Panc1 (cell line): ENCODE data around the gene CIAO3. TPM values are rescaled to one million over a fixed set of nuclear protein-coding genes. Genes with fewer than 3 reads are reported as not detected.
A peak's percentile ranks its signal among the peaks of the same experiment; 100 is the strongest.

ENCODE experiments used
- ATAC-seq: fragments of 200-7000 bp; cut with Tn5 transposase; 2 replicates; pipeline ENCODE4 v1.9.1; 2020; ENCODE audit warnings: mild to moderate bottlenecking, moderate library complexity
- BruUV-seq: library from RNA; stranded (reverse); fragments of 400-500 nt; replicated peaks from 2 replicates; lab custom pipeline; 2021; lab: Mats Ljungman, UMichigan
- CTCF ChIA-PET: fragments of 300-600 bp; sonication (Branson Sonifier 250); formaldehyde crosslinking; loops from one replicate; lab custom pipeline; 2022; ENCODE audit warnings: antibody characterized with exemption; lab: Charles Lee
- POLR2A ChIA-PET: fragments of 300-600 bp; sonication (Branson Sonifier 250); formaldehyde crosslinking; loops from one replicate; lab custom pipeline; 2022; ENCODE audit warnings: antibody characterized with exemption; lab: Charles Lee
- DNase-seq: peaks from one replicate; pipeline ENCODE4 v3.0.0-alpha.2; 2010; ENCODE audit warnings: low read depth, low spot score
- H3K27ac ChIP-seq: 2 replicates; pipeline ENCODE4 v1.5.1; 2011; ENCODE audit warnings: mild to moderate bottlenecking, low read length, inconsistent platforms
- H3K27me3 ChIP-seq: fragments of 200-500 bp; sonication (Bioruptor generic); 2 replicates; pipeline ENCODE4 v1.6.0; 2014; ENCODE audit warnings: low read length, inconsistent platforms; ENCODE audit not compliant: control insufficient read depth, insufficient read depth
- H3K36me3 ChIP-seq: fragments of 200-500 bp; sonication (Bioruptor generic); 2 replicates; pipeline ENCODE4 v1.5.1; 2014; ENCODE audit warnings: inconsistent platforms, mild to moderate bottlenecking, low read length, moderate library complexity; ENCODE audit not compliant: control insufficient read depth, insufficient read depth
- H3K4me1 ChIP-seq: 2 replicates; pipeline ENCODE4 v1.5.1; 2011; ENCODE audit warnings: inconsistent platforms, mild to moderate bottlenecking, low read length, moderate library complexity; ENCODE audit not compliant: control insufficient read depth, insufficient read depth
- H3K4me3 ChIP-seq, 2 experiments: 2 replicates each; pipeline ENCODE4 v1.5.1; 2011 to 2012; ENCODE audit warnings: low read depth in 2 of 2, low read length in 2 of 2, mild to moderate bottlenecking in 2 of 2, inconsistent platforms in 1 of 2, moderate library complexity in 1 of 2
- H3K9me3 ChIP-seq: fragments of 200-500 bp; sonication (Bioruptor generic); 2 replicates; pipeline ENCODE4 v1.5.1; 2014; ENCODE audit warnings: low read depth, mild to moderate bottlenecking, inconsistent platforms, low read length, moderate library complexity; ENCODE audit not compliant: control insufficient read depth, insufficient read depth
- CTCF ChIP-seq: fragments of 450-650 bp; IDR thresholded peaks from 2 replicates; pipeline ENCODE4 v1.5.1; 2017; ENCODE audit warnings: mild to moderate bottlenecking
- POLR2AphosphoS5 ChIP-seq: IDR thresholded peaks from 2 replicates; pipeline ENCODE4 v1.6.1; 2012; ENCODE audit warnings: mild to moderate bottlenecking, low read depth, low read length, moderate library complexity
- REST ChIP-seq, 2 experiments: IDR thresholded peaks; 2 replicates each; pipeline ENCODE4 v1.6.1; 2011 to 2012; ENCODE audit warnings: low read depth in 2 of 2, control low read depth in 1 of 2, low read length in 1 of 2, mild to moderate bottlenecking in 1 of 2, moderate library complexity in 1 of 2; ENCODE audit not compliant: insufficient read depth in 1 of 2
- SIN3A ChIP-seq: IDR thresholded peaks from 2 replicates; pipeline ENCODE4 v1.6.1; 2012; ENCODE audit warnings: low read depth, mild to moderate bottlenecking, low read length, moderate library complexity, borderline replicate concordance; ENCODE audit not compliant: insufficient read depth
- TCF7L2 ChIP-seq: IDR thresholded peaks from 2 replicates; pipeline ENCODE4 v1.6.1; 2011; ENCODE audit warnings: mild to moderate bottlenecking, low read depth, low read length, inconsistent platforms
- in situ Hi-C: cut with HindIII; loops from 2 replicates; pipeline ENCODE4 v1.10.0; 2016; ENCODE audit warnings: low sequenced_read_pairs, low pct_unique_long_range_greater_than_20kb
- intact Hi-C: fragments of 100-400 bp; cut with micrococcal nuclease; formaldehyde crosslinking; loops from one replicate; pipeline ENCODE4 v1.10.0; 2022; ENCODE audit not compliant: unreplicated experiment
- total RNA-seq: library from RNA; stranded (reverse); gene quantifications from one replicate; pipeline ENCODE4 v1.2.1, GENCODE V29; 2021; ENCODE audit not compliant: unreplicated experiment

The CIAO3 gene
- total RNA-seq, 1 experiment from 2014 or later: 34.0 TPM

GRCh38 chr16:684961-685696, 55.7 kb downstream of the CIAO3 start:
- POLR2A ChIA-PET: no interaction called here
- BruUV-seq: no TSS peak
- intact Hi-C loops (loop anchor here (10.0 kb wide), 1 partner anchor 1090 kb away; the partner anchor contains the start of genes EME2, MRPS34 and NME3), in situ Hi-C loops (no loop called here)
- no peak for DNase-seq
- TF ChIP-seq SIN3A: no peak
- no peak for TF ChIP-seq REST (IDR thresholded peaks at IDR 0.05; ENCODE audit: insufficient read depth in 1 of 2, low read depth in 2 of 2, low read length in 1 of 2)
- TF ChIP-seq POLR2AphosphoS5: no peak
- no peak for TF ChIP-seq TCF7L2
- TF ChIP-seq CTCF: no peak
- peaks cover 24% of the 10 kb centered on the region for H3K4me1 ChIP-seq
- no peaks in the 10 kb centered on the region for H3K9me3 ChIP-seq
- peak overlapping the region; percentile 34; the same call in 1 of the 2 replicates for H3K27ac ChIP-seq
- CTCF ChIA-PET: no interaction called here
- H3K36me3 ChIP-seq: peaks cover 10% of the 10 kb centered on the region; the same call in 1 of the 2 replicates
- no peak overlapping the region for H3K4me3 ChIP-seq
- no peaks in the 10 kb centered on the region for H3K27me3 ChIP-seq
- no peak for ATAC-seq

GRCh38 chr16:684071-684794, 56.6 kb downstream of the CIAO3 start, which contains the start of gene JMJD8:
Gene JMJD8 (minus strand): TSS chr16:684334. CDS start chr16:684319, 15 bp downstream.
- intact Hi-C loops: loop anchor here (10.0 kb wide), 1 partner anchor 1091 kb away; the partner anchor contains the start of genes EME2, MRPS34 and NME3
- H3K27me3 ChIP-seq: no peaks in the 10 kb centered on the region
- TF ChIP-seq REST (IDR thresholded peaks at IDR 0.05; ENCODE audit: insufficient read depth in 1 of 2, low read depth in 2 of 2, low read length in 1 of 2) (0 out of 4 replicates have a peak, but pooled peaks of 1 of the 2 experiments have one; percentile 8), TCF7L2 (no peak), CTCF (no peak), POLR2AphosphoS5 (peak; percentile 92), SIN3A (peak; percentile 76; the same call in 1 of the 2 replicates)
- CTCF ChIA-PET: no interaction called here
- no peak for DNase-seq
- POLR2A ChIA-PET: no interaction called here
- peak; percentile 73 for ATAC-seq
- H3K27ac ChIP-seq: peak within 1 kb of the TSS; percentile 87
- in situ Hi-C loops: no loop called here
- H3K9me3 ChIP-seq: no peaks in the 10 kb centered on the region
- peak within 1 kb of the TSS; percentile 66 to 71 for H3K4me3 ChIP-seq
- H3K36me3 ChIP-seq: peaks cover 5% of the 10 kb centered on the region; the same call in 1 of the 2 replicates
- peaks cover 19% of the 10 kb centered on the region for H3K4me1 ChIP-seq
- BruUV-seq: no TSS peak
